ENCODE data around the gene CTBP1.

The CTBP1 gene

DNA sequence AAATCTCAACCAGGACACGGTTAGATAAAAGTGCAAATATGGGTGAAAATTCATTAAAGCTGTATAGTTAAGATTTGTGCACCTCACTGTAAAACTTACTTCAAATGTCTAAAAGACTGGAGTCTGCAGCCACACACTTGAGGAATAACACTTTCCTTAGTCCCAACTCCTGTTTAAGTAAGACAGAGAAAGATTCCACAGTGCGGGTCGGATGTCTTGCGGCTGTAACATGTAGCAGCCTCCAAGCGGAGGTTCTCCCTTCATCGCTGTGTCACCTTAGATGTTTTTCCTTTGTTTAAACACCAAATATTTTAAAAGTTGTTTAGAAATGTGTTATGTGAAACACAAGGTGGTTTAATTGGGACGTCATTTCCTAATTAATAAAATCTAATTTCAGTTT, 39.9 kb upstream of the CTBP1 start:
- H3K27ac ChIP-seq (replicated peaks): peak overlapping the region; percentile 84
- no peaks in the 10 kb centered on the region for H3K27me3 ChIP-seq (ENCODE audit: insufficient read depth, poor library complexity, severe bottlenecking)
- DNase-seq (ENCODE audit: low read depth in 1 of 2, low spot score in 1 of 2): no peak
- H3K4me3 ChIP-seq (replicated peaks; ENCODE audit: insufficient read depth, low read length): peak overlapping the region; percentile 93
- TF ChIP-seq SPI1 (IDR thresholded peaks at IDR 0.05; ENCODE audit: borderline replicate concordance, low read depth): no peak
- TF ChIP-seq, protein P1, sequence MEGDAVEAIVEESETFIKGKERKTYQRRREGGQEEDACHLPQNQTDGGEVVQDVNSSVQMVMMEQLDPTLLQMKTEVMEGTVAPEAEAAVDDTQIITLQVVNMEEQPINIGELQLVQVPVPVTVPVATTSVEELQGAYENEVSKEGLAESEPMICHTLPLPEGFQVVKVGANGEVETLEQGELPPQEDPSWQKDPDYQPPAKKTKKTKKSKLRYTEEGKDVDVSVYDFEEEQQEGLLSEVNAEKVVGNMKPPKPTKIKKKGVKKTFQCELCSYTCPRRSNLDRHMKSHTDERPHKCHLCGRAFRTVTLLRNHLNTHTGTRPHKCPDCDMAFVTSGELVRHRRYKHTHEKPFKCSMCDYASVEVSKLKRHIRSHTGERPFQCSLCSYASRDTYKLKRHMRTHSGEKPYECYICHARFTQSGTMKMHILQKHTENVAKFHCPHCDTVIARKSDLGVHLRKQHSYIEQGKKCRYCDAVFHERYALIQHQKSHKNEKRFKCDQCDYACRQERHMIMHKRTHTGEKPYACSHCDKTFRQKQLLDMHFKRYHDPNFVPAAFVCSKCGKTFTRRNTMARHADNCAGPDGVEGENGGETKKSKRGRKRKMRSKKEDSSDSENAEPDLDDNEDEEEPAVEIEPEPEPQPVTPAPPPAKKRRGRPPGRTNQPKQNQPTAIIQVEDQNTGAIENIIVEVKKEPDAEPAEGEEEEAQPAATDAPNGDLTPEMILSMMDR (IDR thresholded peaks at IDR 0.05; ENCODE audit: insufficient read depth, low read length): no peak
- TF ChIP-seq GABPA (IDR thresholded peaks at IDR 0.05; ENCODE audit: low read depth): no peak
- TF ChIP-seq, protein P2, sequence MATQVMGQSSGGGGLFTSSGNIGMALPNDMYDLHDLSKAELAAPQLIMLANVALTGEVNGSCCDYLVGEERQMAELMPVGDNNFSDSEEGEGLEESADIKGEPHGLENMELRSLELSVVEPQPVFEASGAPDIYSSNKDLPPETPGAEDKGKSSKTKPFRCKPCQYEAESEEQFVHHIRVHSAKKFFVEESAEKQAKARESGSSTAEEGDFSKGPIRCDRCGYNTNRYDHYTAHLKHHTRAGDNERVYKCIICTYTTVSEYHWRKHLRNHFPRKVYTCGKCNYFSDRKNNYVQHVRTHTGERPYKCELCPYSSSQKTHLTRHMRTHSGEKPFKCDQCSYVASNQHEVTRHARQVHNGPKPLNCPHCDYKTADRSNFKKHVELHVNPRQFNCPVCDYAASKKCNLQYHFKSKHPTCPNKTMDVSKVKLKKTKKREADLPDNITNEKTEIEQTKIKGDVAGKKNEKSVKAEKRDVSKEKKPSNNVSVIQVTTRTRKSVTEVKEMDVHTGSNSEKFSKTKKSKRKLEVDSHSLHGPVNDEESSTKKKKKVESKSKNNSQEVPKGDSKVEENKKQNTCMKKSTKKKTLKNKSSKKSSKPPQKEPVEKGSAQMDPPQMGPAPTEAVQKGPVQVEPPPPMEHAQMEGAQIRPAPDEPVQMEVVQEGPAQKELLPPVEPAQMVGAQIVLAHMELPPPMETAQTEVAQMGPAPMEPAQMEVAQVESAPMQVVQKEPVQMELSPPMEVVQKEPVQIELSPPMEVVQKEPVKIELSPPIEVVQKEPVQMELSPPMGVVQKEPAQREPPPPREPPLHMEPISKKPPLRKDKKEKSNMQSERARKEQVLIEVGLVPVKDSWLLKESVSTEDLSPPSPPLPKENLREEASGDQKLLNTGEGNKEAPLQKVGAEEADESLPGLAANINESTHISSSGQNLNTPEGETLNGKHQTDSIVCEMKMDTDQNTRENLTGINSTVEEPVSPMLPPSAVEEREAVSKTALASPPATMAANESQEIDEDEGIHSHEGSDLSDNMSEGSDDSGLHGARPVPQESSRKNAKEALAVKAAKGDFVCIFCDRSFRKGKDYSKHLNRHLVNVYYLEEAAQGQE (IDR thresholded peaks at IDR 0.05; ENCODE audit: insufficient replicate concordance, low read depth): no peak
- TF ChIP-seq POLR2AphosphoS5 (IDR thresholded peaks at IDR 0.05; ENCODE audit: low read depth): no peak

DNA sequence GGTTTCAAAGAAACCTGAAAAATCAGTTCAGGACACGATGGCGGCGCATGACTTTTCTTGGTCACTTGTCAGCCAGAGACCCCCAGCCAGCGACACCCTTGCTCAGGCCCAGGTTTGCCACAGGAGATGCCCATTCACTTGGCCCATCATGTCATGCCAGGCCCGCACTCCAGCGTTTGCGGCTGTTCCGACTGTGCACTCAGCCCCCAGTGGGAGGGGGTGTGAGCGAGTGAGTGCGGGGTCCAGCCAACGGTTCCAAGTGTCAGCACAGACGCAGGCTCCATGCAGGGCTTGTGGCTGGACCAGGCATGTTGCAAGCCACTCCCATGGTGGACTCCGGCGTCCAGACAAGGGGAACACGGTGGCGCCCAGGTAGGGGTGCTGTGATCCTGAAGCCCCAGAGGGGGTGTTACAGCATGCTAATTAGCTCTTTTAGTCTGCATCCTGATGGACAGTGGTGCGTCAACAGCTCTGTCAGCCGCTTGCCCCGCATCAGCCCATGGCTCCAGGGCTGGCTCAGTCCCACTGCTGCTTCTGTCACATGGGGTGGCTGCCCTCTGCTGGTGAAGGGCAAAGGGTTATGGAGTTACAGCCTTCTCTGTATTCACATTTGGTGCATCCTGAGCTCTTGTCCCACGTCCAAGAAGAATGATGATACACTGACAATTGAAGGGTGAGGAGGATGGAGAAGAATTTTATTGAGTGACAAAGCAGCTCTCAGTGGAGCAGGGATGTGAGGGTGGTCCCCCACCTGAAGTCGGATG, 37.0 kb upstream of the CTBP1 start:
- peak in 1 of 2 experiments; percentile 49 for DNase-seq (ENCODE audit: low read depth in 1 of 2, low spot score in 1 of 2)
- TF ChIP-seq, protein P2 (IDR thresholded peaks at IDR 0.05; ENCODE audit: insufficient replicate concordance, low read depth): no peak
- TF ChIP-seq, protein P1 (IDR thresholded peaks at IDR 0.05; ENCODE audit: insufficient read depth, low read length): peak; percentile 20
- no peaks in the 10 kb centered on the region for H3K27me3 ChIP-seq (ENCODE audit: insufficient read depth, poor library complexity, severe bottlenecking)
- no peak overlapping the region for H3K4me3 ChIP-seq (replicated peaks; ENCODE audit: insufficient read depth, low read length)
- no peak overlapping the region for H3K27ac ChIP-seq (replicated peaks)

DNA sequence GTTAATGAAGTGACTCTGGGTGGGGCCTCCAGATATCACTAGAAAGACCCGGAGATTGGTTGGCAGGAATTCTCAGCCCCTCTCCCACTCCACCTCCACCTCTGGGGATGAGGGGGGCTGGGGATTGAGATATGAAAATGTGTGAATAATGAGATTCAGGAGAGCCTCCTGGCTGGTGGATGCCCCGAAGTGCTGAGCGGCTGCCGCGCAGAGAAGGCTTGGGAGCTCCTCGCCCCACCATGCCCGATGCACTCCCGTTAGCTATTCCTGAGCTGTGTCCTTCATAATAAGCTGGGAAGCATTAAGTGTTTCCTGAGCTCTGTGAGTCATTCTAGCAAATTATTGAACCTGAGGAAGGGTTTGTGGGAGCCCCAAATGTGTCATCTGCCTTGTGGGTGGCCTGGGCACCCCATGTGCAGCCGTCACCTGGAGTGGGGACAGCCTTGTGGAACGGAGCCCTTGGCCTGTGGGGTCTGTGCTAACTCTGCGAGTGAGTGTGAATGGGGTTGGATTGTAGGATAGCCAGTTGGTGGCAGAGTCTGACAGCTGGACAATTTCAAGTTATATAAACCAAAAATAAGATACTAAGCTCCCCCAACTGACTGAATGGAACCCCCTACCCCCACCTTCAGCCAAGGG, 36.3 kb upstream of the CTBP1 start:
- no peak for DNase-seq (ENCODE audit: low read depth in 1 of 2, low spot score in 1 of 2)
- Histone ChIP-seq H3K27ac (replicated peaks) (no peak overlapping the region), H3K4me3 (replicated peaks; ENCODE audit: insufficient read depth, low read length) (no peak overlapping the region), H3K27me3 (ENCODE audit: insufficient read depth, poor library complexity, severe bottlenecking) (no peaks in the 10 kb centered on the region)
- TF ChIP-seq GABPA (IDR thresholded peaks at IDR 0.05; ENCODE audit: low read depth) (no peak), POLR2AphosphoS5 (IDR thresholded peaks at IDR 0.05; ENCODE audit: low read depth) (no peak), SPI1 (IDR thresholded peaks at IDR 0.05; ENCODE audit: borderline replicate concordance, low read depth) (no peak)
- TF ChIP-seq, protein P1 (IDR thresholded peaks at IDR 0.05; ENCODE audit: insufficient read depth, low read length): no peak
- TF ChIP-seq, protein P2 (IDR thresholded peaks at IDR 0.05; ENCODE audit: insufficient replicate concordance, low read depth): no peak
